Measurements from ENCODE around the gene CD276. TPM values are rescaled to one million over a fixed set of nuclear protein-coding genes. Genes with fewer than 3 reads are reported as not detected.

Gene CD276
- total RNA-seq, 4 donors from 2014 or later: 22.8 to 48.7 (median 30.8) TPM

GRCh38 chr15:73763931-73764330 is 79.7 kb downstream of the CD276 start:
- TF ChIP-seq POLR2A (IDR thresholded peaks at IDR 0.05): no peak
- no peak for TF ChIP-seq CTCF (IDR thresholded peaks at IDR 0.05)
- no peaks in the 10 kb centered on the region for H3K27me3 ChIP-seq
- no peak for DNase-seq
- no peak overlapping the region for H3K4me3 ChIP-seq
- H3K9me3 ChIP-seq: no peaks in the 10 kb centered on the region
- no peak overlapping the region for H3K27ac ChIP-seq
- H3K4me1 ChIP-seq: no peaks in the 10 kb centered on the region
- H3K36me3 ChIP-seq: no peaks in the 10 kb centered on the region

Other genes starting within 250 kb of the CD276 start
- gene REC114, start 241.2 kb upstream of the CD276 start, total RNA-seq: not detected
- 100 to 1,000 TPM in 3 of 4 donors, 10 to 100 TPM in 1; 66.0 to 173 (median 133) TPM for gene NPTN, start 51.0 kb upstream of the CD276 start, total RNA-seq
- 1 to 10 TPM in 2 of 4 donors, under 1 TPM in 1, not detected in 1; 0.13 to 3.3 (median 2.2) TPM for gene INSYN1, start 69.0 kb downstream of the CD276 start, total RNA-seq
- gene TBC1D21, start 189.2 kb downstream of the CD276 start, total RNA-seq: not detected
- 1 to 10 TPM; 1.8 to 8.3 (median 5.4) TPM for gene LOXL1, start 242.1 kb downstream of the CD276 start, total RNA-seq